OCI-LY7 (cell line): ENCODE measurements around the gene MSANTD2. TPM values are rescaled to one million over a fixed set of nuclear protein-coding genes. Genes with fewer than 3 reads are reported as not detected.
A peak's percentile ranks its signal among the peaks of the same experiment; 100 is the strongest.

Source experiments
- BruUV-seq: library from RNA; stranded (reverse); fragments of 400-500 nt; replicated peaks from 2 replicates; lab custom pipeline; 2021; lab: Mats Ljungman, UMichigan
- CTCF ChIA-PET: fragments of 300-600 bp; sonication (Branson Sonifier 250); formaldehyde crosslinking; loops from one replicate; lab custom pipeline; 2022; ENCODE audit warnings: antibody characterized with exemption; ENCODE audit not compliant: unreplicated experiment; lab: Charles Lee
- POLR2A ChIA-PET: fragments of 300-600 bp; sonication (Branson Sonifier 250); formaldehyde crosslinking; loops from one replicate; lab custom pipeline; 2022; ENCODE audit warnings: antibody characterized with exemption; lab: Charles Lee
- DNase-seq: peaks from one replicate; pipeline ENCODE4 v3.0.0-alpha.2; 2015; ENCODE audit warnings: low spot score
- H2AFZ ChIP-seq: fragments of 200-600 bp; sonication (generic), shearing (Covaris generic); 2 replicates; pipeline ENCODE4 v1.6.1; 2014; ENCODE audit warnings: mild to moderate bottlenecking, antibody characterized with exemption, low read length, moderate library complexity
- H3K27ac ChIP-seq: fragments of 200-600 bp; sonication (generic); 2 replicates; pipeline ENCODE4 v1.5.1; 2014; ENCODE audit warnings: mixed run types, low read depth, mild to moderate bottlenecking, moderate library complexity, low read length, inconsistent platforms; ENCODE audit not compliant: poor library complexity, severe bottlenecking
- H3K36me3 ChIP-seq: fragments of 200-600 bp; sonication (generic); 2 replicates; pipeline ENCODE4 v1.6.1; 2014; ENCODE audit warnings: mild to moderate bottlenecking, antibody characterized with exemption, low read length, moderate library complexity, mixed read lengths; ENCODE audit not compliant: insufficient read depth
- H3K4me1 ChIP-seq: fragments of 200-600 bp; sonication (generic); 2 replicates; pipeline ENCODE4 v1.5.1; 2014; ENCODE audit warnings: mild to moderate bottlenecking, low read length; ENCODE audit not compliant: insufficient read depth, poor library complexity, severe bottlenecking
- H3K4me2 ChIP-seq: fragments of 200-600 bp; sonication (generic); 2 replicates; pipeline ENCODE4 v1.6.1; 2014; ENCODE audit warnings: mild to moderate bottlenecking, low read length
- H3K4me3 ChIP-seq: fragments of 200-600 bp; sonication (generic); 2 replicates; pipeline ENCODE4 v1.5.1; 2014; ENCODE audit warnings: mild to moderate bottlenecking, low read depth, low read length; ENCODE audit not compliant: poor library complexity, severe bottlenecking
- H3K79me2 ChIP-seq: fragments of 200-600 bp; sonication (generic); 2 replicates; pipeline ENCODE4 v1.6.1; 2016; ENCODE audit warnings: low read depth, mild to moderate bottlenecking, low read length, moderate library complexity, mixed read lengths; ENCODE audit not compliant: insufficient read depth
- H3K9me2 ChIP-seq: fragments of 200-600 bp; sonication (generic); 2 replicates; pipeline ENCODE4 v1.6.1; 2016; ENCODE audit warnings: mild to moderate bottlenecking, low read length, mixed read lengths; ENCODE audit not compliant: insufficient read depth
- H3K9me3 ChIP-seq: fragments of 200-600 bp; sonication (generic); 2 replicates; pipeline ENCODE4 v1.6.1; 2014; ENCODE audit warnings: mild to moderate bottlenecking, mixed run types, low read length, mixed read lengths
- H4K20me1 ChIP-seq: fragments of 200-600 bp; sonication (generic); 2 replicates; pipeline ENCODE4 v1.6.1; 2014; ENCODE audit warnings: mild to moderate bottlenecking, antibody characterized with exemption, low read length, moderate library complexity, mixed read lengths; ENCODE audit not compliant: insufficient read depth
- CTCF ChIP-seq: fragments of 200-600 bp; sonication (generic); conservative IDR thresholded peaks from 2 replicates; pipeline ENCODE4 v1.5.1; 2014; ENCODE audit warnings: mild to moderate bottlenecking, antibody characterized with exemption, low read length, moderate library complexity, mixed read lengths
- EZH2phosphoT487 ChIP-seq: fragments of 200-600 bp; sonication (generic); IDR thresholded peaks from 2 replicates; pipeline ENCODE4 v1.6.1; 2018; ENCODE audit warnings: low read depth, borderline replicate concordance, mild to moderate bottlenecking, mixed run types, antibody characterized with exemption, low read length, moderate library complexity, mixed read lengths
- intact Hi-C: fragments of 100-400 bp; cut with micrococcal nuclease; formaldehyde crosslinking; loops from one replicate; pipeline ENCODE4 v1.10.0; 2022; ENCODE audit not compliant: unreplicated experiment
- total RNA-seq, 2 experiments: library from RNA; depleted of rRNA in 1 of 2; stranded (reverse); fragments of >200 nt in 1 of 2; shearing (Covaris generic) in 1 of 2; gene quantifications; 2 replicates each; pipeline ENCODE4 v1.2.3, GENCODE V29; 2014 to 2022

MSANTD2 gene
- total RNA-seq, 2 experiments from 2014 or later: 22.1 to 23.4 TPM

GRCh38 chr11:124766156-124766555, 34.0 kb downstream of the MSANTD2 start:
- Histone ChIP-seq H3K27ac (no peak overlapping the region), H3K4me3 (no peak overlapping the region), H3K36me3 (peaks cover 26% of the 10 kb centered on the region; the same call in 1 of the 2 replicates), H3K4me1 (peaks cover 19% of the 10 kb centered on the region), H4K20me1 (no peaks in the 10 kb centered on the region), H3K9me3 (no peaks in the 10 kb centered on the region), H3K9me2 (no peaks in the 10 kb centered on the region), H3K79me2 (no peaks in the 10 kb centered on the region), H3K4me2 (no peak overlapping the region), H2AFZ (no peak overlapping the region)
- TF ChIP-seq EZH2phosphoT487 (no peak), CTCF (no peak)
- BruUV-seq: no TSS peak
- CTCF ChIA-PET: no interaction called here
- POLR2A ChIA-PET: no interaction called here
- no peak for DNase-seq
- intact Hi-C loops: no loop called here

DNA sequence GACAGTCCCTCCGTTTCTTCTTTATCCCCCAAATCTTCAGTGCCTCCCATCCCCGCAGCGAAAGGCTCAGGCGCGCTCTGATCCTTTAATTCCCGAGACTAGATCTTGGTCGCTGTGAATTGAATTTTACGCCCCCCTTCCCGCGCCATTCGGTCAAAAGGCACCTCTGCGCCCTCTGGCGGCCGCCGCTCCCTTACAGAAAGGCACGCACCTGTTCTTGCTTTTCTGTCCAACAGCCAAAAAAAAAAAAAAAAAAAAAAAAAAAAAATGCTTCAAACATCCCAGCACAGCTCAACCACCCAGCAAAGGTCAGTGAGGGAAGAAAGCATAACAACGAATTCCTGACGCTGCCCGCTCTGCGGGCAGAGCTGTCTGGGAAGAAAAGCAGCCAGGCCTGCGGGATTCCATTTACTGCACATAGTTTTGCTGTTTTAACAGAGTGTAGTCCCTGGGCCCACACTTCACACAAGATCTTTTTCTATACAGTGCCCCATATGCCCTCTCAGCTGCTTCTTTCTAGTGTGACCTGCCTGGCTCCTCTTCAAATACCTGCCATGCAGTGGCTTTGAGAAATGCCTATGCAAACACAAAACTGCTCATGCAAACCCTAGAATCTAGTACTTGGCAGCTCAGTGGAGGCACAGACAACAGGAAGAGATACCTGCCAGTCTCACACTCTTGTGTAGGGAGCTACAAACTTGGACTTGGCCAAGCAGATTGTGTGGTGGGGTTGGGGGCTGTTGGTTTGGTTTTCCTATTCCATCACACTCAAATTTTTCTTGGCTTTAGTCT, 36.9 kb downstream of the MSANTD2 start:
- POLR2A ChIA-PET: interaction anchor here (0.6 to 2.7 kb wide), 8 partner anchors 10 to 94 kb away, joined by 3 to 15 read pairs (median 4); partner anchors contain the start of genes SIAE and SPA17
- no TSS peak for BruUV-seq
- no peak overlapping the region for H3K27ac ChIP-seq
- peaks cover 38% of the 10 kb centered on the region for H3K4me1 ChIP-seq
- peak overlapping the region; percentile 71 for H3K4me3 ChIP-seq
- H4K20me1 ChIP-seq: no peaks in the 10 kb centered on the region
- TF ChIP-seq CTCF (peak; percentile 79), EZH2phosphoT487 (no peak)
- intact Hi-C loops: loop anchor here (1.0 kb wide), 5 partner anchors 17 to 119 kb away; no protein-coding TSS in a partner anchor
- peak; percentile 86 for DNase-seq
- H3K36me3 ChIP-seq: peaks cover 14% of the 10 kb centered on the region; the same call in 1 of the 2 replicates
- no peaks in the 10 kb centered on the region for H3K79me2 ChIP-seq
- no peaks in the 10 kb centered on the region for H3K9me3 ChIP-seq
- CTCF ChIA-PET: interaction anchor here (0.5 to 2.3 kb wide), 5 partner anchors 17 to 94 kb away, joined by 3 to 9 read pairs (median 4); no protein-coding TSS in a partner anchor
- no peaks in the 10 kb centered on the region for H3K9me2 ChIP-seq
- peak overlapping the region; percentile 84 for H3K4me2 ChIP-seq
- H2AFZ ChIP-seq: peak overlapping the region; percentile 67; the same call in 1 of the 2 replicates
